ENCODE data around the gene SLC6A3. TPM values are rescaled to one million over a fixed set of nuclear protein-coding genes. Genes with fewer than 3 reads are reported as not detected.

Gene SLC6A3
- total RNA-seq, 1 experiment from 2014 or later: not detected

- Mint-ChIP-seq H3K9me3 (ENCODE audit: unreplicated experiment) (peaks cover 14% of the 10 kb centered on the region), H3K4me3 (ENCODE audit: unreplicated experiment) (no peak overlapping the region), H3K27ac (ENCODE audit: unreplicated experiment) (no peak overlapping the region), H3K4me1 (ENCODE audit: low read depth, unreplicated experiment) (peaks cover 4% of the 10 kb centered on the region), H3K36me3 (ENCODE audit: insufficient read depth, unreplicated experiment) (no peaks in the 10 kb centered on the region), H3K27me3 (ENCODE audit: insufficient read depth, unreplicated experiment) (peaks cover 5% of the 10 kb centered on the region)
- ChIA-PET CTCF (no interaction called here), POLR2A (no interaction called here)
- peaks cover 18% of the 10 kb centered on the region for H3K9me3 ChIP-seq
- BruUV-seq (replicated peaks): no TSS peak
- 0 out of 2 replicates have a peak, but pooled peaks cover under 1% of the 10 kb centered on the region for H3K4me1 ChIP-seq
- no peak for TF ChIP-seq CTCF (IDR thresholded peaks at IDR 0.05; ENCODE audit: insufficient read depth in 1 of 2, low read depth in 1 of 2, low read length in 1 of 2, severe bottlenecking in 1 of 2, unreplicated experiment in 1 of 2)
- no peaks in the 10 kb centered on the region for H3K27me3 ChIP-seq (replicated peaks; ENCODE audit: control insufficient read depth, insufficient read depth, low read length)
- peak in 1 of 2 experiments; percentile 21 for DNase-seq
- intact Hi-C loops (cut with micrococcal nuclease; ENCODE audit: unreplicated experiment): no loop called here
- H3K36me3 ChIP-seq (ENCODE audit: control insufficient read depth, insufficient read depth, low read length): no peaks in the 10 kb centered on the region
- no peak overlapping the region for H3K4me3 ChIP-seq (ENCODE audit: low read depth, low read length)
Measured at GRCh38 chr5:1432296-1432695, 12.9 kb downstream of the SLC6A3 start.

GRCh38 chr5:1431896-1432295, 13.3 kb downstream of the SLC6A3 start:
- intact Hi-C loops (cut with micrococcal nuclease; ENCODE audit: unreplicated experiment): no loop called here
- no peak for TF ChIP-seq CTCF (IDR thresholded peaks at IDR 0.05; ENCODE audit: insufficient read depth in 1 of 2, low read depth in 1 of 2, low read length in 1 of 2, severe bottlenecking in 1 of 2, unreplicated experiment in 1 of 2)
- POLR2A ChIA-PET: no interaction called here
- Histone ChIP-seq H3K4me1 (no peaks in the 10 kb centered on the region), H3K4me3 (ENCODE audit: low read depth, low read length) (no peak overlapping the region), H3K36me3 (ENCODE audit: control insufficient read depth, insufficient read depth, low read length) (no peaks in the 10 kb centered on the region), H3K27me3 (replicated peaks; ENCODE audit: control insufficient read depth, insufficient read depth, low read length) (no peaks in the 10 kb centered on the region), H3K9me3 (peaks cover 18% of the 10 kb centered on the region)
- Mint-ChIP-seq H3K4me1 (ENCODE audit: low read depth, unreplicated experiment) (peaks cover under 1% of the 10 kb centered on the region), H3K27ac (ENCODE audit: unreplicated experiment) (no peak overlapping the region), H3K4me3 (ENCODE audit: unreplicated experiment) (no peak overlapping the region), H3K27me3 (ENCODE audit: insufficient read depth, unreplicated experiment) (peaks cover 5% of the 10 kb centered on the region), H3K9me3 (ENCODE audit: unreplicated experiment) (peaks cover 18% of the 10 kb centered on the region), H3K36me3 (ENCODE audit: insufficient read depth, unreplicated experiment) (no peaks in the 10 kb centered on the region)
- DNase-seq: no peak
- CTCF ChIA-PET: no interaction called here
- BruUV-seq (replicated peaks): no TSS peak

- BruUV-seq (replicated peaks): no TSS peak
- intact Hi-C loops (cut with micrococcal nuclease; ENCODE audit: unreplicated experiment): no loop called here
- H3K27me3 Mint-ChIP-seq (ENCODE audit: insufficient read depth, unreplicated experiment): peaks cover 5% of the 10 kb centered on the region
- H3K36me3 Mint-ChIP-seq (ENCODE audit: insufficient read depth, unreplicated experiment): no peaks in the 10 kb centered on the region
- POLR2A ChIA-PET: no interaction called here
- H3K4me3 ChIP-seq (ENCODE audit: low read depth, low read length): no peak overlapping the region
- H3K9me3 Mint-ChIP-seq (ENCODE audit: unreplicated experiment): peaks cover 20% of the 10 kb centered on the region
- DNase-seq: peak in 1 of 2 experiments; percentile 26
- no peaks in the 10 kb centered on the region for H3K4me1 Mint-ChIP-seq (ENCODE audit: low read depth, unreplicated experiment)
- no peak overlapping the region for H3K4me3 Mint-ChIP-seq (ENCODE audit: unreplicated experiment)
- no peaks in the 10 kb centered on the region for H3K36me3 ChIP-seq (ENCODE audit: control insufficient read depth, insufficient read depth, low read length)
- H3K9me3 ChIP-seq: peaks cover 18% of the 10 kb centered on the region
- H3K4me1 ChIP-seq: no peaks in the 10 kb centered on the region
- no peaks in the 10 kb centered on the region for H3K27me3 ChIP-seq (replicated peaks; ENCODE audit: control insufficient read depth, insufficient read depth, low read length)
- no peak for TF ChIP-seq CTCF (IDR thresholded peaks at IDR 0.05; ENCODE audit: insufficient read depth in 1 of 2, low read depth in 1 of 2, low read length in 1 of 2, severe bottlenecking in 1 of 2, unreplicated experiment in 1 of 2)
- CTCF ChIA-PET: no interaction called here
- no peak overlapping the region for H3K27ac Mint-ChIP-seq (ENCODE audit: unreplicated experiment)
Measured at GRCh38 chr5:1431021-1431811, 14.0 kb downstream of the SLC6A3 start.

Measured in Caco-2 (cell line).